Effector memory CD4-positive, alpha-beta T cell (primary cell): ENCODE results near the gene HOXA11.

Experiments
- DNase-seq, 3 donors: peaks; one replicate each; pipeline ENCODE4 v3.0.0-alpha.2; 2020
- H3K27ac ChIP-seq: 2 replicates; pipeline ENCODE4 v1.7.0; 2013; ENCODE audit warnings: mild to moderate bottlenecking, low read length, moderate library complexity; ENCODE audit not compliant: insufficient read depth, poor library complexity, severe bottlenecking
- H3K27me3 ChIP-seq: replicated peaks from 2 replicates; pipeline ENCODE4 v1.7.0; 2013; ENCODE audit warnings: mild to moderate bottlenecking, low read length; ENCODE audit not compliant: insufficient read depth, control insufficient read depth, poor library complexity, severe bottlenecking
- H3K36me3 ChIP-seq: 2 replicates; pipeline ENCODE4 v1.7.0; 2013; ENCODE audit warnings: mild to moderate bottlenecking, low read length, moderate library complexity; ENCODE audit not compliant: control insufficient read depth, insufficient read depth
- H3K4me1 ChIP-seq: 2 replicates; pipeline ENCODE4 v1.7.0; 2013; ENCODE audit warnings: low read length, mild to moderate bottlenecking; ENCODE audit not compliant: control insufficient read depth, insufficient read depth, poor library complexity, severe bottlenecking
- H3K4me3 ChIP-seq: 2 replicates; pipeline ENCODE4 v1.7.0; 2013; ENCODE audit warnings: low read length, low read depth, mild to moderate bottlenecking; ENCODE audit not compliant: insufficient read depth, poor library complexity, severe bottlenecking
- H3K9me3 ChIP-seq: 2 replicates; pipeline ENCODE4 v1.7.0; 2013; ENCODE audit warnings: mild to moderate bottlenecking, low read length, moderate library complexity; ENCODE audit not compliant: control insufficient read depth

Gene HOXA11

GRCh38 chr7:27143950-27144780, 40.9 kb downstream of the HOXA11 start:
- Histone ChIP-seq H3K27me3 (peaks cover 33% of the 10 kb centered on the region), H3K4me1 (peaks cover 4% of the 10 kb centered on the region), H3K9me3 (no peaks in the 10 kb centered on the region), H3K4me3 (no peak overlapping the region), H3K36me3 (no peaks in the 10 kb centered on the region), H3K27ac (no peak overlapping the region)
- DNase-seq = no peak

- peaks cover 24% of the 10 kb centered on the region for H3K27me3 ChIP-seq
- no peak within 1 kb of the TSS for H3K4me3 ChIP-seq
- peaks cover 4% of the 10 kb centered on the region for H3K4me1 ChIP-seq
- no peaks in the 10 kb centered on the region for H3K9me3 ChIP-seq
- no peak for DNase-seq
- H3K36me3 ChIP-seq = no peaks in the 10 kb centered on the region
- H3K27ac ChIP-seq = no peak within 1 kb of the TSS
Measured at GRCh38 chr7:27143023-27143949, 41.7 kb downstream of the HOXA11 start, which contains the start of gene HOXA5. HOXA5 (minus strand) TSS chr7:27143681; CDS start chr7:27143607, 74 bp downstream.

GRCh38 chr7:27142580-27143022, 42.4 kb downstream of the HOXA11 start:
- no peaks in the 10 kb centered on the region for H3K36me3 ChIP-seq
- H3K27me3 ChIP-seq = peaks cover 19% of the 10 kb centered on the region
- no peak overlapping the region for H3K4me3 ChIP-seq
- H3K9me3 ChIP-seq = no peaks in the 10 kb centered on the region
- H3K4me1 ChIP-seq = peaks cover 3% of the 10 kb centered on the region
- no peak for DNase-seq
- no peak overlapping the region for H3K27ac ChIP-seq

- Histone ChIP-seq H3K4me1 (no peaks in the 10 kb centered on the region), H3K4me3 (no peak overlapping the region), H3K27me3 (peaks cover 15% of the 10 kb centered on the region), H3K9me3 (no peaks in the 10 kb centered on the region), H3K36me3 (no peaks in the 10 kb centered on the region), H3K27ac (no peak overlapping the region)
- DNase-seq = no peak
Measured at GRCh38 chr7:27141923-27142579, 43.0 kb downstream of the HOXA11 start.

DNA sequence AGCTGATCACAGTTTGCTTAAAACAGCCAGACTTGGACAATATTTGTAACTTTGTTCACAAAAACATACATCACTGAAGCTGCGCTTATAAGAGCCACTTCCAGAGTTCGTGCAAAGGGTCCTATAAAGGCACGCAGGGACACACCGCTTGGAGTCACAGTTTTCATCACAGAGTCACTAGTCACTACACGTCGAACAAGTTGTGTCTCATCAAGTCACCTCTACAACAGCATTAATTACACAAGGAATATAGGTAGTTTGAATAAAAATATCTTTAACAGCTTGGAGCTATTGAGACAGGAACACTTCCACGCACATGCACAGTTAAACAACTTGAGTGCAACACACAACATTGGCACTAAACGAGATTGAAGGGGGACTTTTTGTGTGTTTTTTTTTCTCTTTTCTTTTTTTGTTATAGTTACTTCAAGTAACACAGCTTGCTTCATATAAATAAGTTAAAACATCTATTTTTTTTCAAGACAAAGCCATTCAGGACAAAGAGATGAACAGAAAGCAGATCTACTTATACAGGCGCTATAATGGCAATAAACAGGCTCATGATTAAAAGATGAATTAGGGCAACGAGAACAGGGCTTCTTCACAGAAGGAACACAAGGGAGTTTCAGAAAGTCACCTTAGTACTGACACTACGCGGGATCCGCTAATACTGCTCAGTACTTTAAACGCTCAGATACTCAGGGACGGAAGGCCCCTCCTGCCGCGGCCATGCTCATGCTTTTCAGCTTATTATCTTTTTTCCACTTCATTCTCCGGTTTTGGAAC, 43.7 kb downstream of the HOXA11 start:
- peaks cover 18% of the 10 kb centered on the region for H3K27me3 ChIP-seq
- H3K27ac ChIP-seq = no peak overlapping the region
- no peaks in the 10 kb centered on the region for H3K9me3 ChIP-seq
- DNase-seq = no peak
- H3K4me3 ChIP-seq = no peak overlapping the region
- H3K36me3 ChIP-seq = no peaks in the 10 kb centered on the region
- no peaks in the 10 kb centered on the region for H3K4me1 ChIP-seq

DNA sequence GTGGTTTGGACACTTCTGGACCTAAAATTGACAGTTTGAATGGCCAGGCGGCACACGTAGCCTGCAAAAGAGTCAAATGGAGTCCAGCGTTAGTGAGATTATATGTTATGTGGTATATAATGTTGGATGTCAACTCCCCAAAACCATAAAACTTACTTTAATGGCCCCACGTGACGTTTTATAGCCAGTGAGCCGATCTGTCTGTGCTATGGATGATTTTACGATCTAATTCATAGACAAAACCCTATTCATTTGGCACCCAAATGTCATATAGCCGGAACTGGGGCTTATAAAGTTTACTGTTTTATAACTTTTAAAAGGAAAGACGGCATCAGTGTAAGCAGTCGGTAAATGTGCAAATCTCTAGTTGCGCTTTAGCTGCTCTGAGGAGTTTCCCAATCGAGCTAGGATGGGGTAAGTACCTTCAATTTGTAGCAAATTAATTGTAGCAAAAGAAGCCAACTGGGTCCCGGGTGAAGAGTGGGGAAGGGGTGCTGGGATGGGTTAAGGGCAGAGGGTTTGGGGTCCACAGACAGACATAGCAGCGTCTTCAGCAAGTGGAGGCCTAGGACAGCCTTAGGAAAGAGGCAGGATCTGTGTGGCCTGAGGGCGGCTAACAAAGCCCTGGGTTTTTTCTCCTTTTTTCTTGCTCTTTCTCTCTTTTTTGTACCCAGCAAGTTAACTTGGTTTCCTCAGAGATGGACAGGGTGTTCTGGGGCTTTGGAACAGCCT, 44.7 kb downstream of the HOXA11 start:
- H3K27me3 ChIP-seq = peaks cover 18% of the 10 kb centered on the region

DNA sequence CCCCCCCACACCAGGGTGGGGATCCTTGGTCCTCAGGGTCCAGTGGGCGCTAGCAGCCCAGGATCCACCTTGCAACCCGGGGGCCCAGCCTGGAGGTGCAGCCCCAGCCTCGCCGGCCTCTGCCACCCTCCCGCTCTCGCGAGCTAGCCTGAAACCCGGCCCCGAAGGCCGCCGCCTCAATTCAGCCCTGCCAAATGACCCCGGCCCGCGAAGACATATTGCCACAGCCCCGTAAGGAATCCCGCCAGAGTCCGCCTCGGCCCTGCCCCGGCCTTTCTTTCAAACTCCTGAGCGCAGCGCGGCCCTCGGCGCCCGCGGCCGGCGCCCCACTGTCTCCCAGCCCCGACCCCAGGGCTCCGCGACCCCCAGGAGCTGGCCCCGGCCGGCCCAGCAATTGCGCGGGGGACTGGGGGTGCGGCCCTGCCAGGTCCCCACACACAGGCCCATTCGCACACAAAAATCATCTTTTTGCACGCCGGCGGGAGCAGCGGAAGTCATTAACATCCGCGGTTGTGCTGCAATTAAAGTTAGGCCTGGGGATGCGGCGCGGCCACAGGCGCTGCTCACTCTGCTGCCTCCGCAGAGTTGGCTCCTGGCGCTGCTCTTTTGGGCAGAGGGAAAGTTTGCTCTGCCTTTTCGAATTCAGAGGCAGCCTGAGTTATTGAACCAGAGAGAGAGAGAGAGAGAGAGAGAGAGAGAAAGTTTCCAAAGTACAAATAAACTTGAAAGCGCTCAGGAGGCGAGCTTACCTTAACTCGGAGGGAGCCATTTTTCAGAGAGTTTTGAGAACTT, 45.5 kb downstream of the HOXA11 start:
- no peak overlapping the region for H3K27ac ChIP-seq
- H3K27me3 ChIP-seq = peaks cover 18% of the 10 kb centered on the region
- H3K9me3 ChIP-seq = no peaks in the 10 kb centered on the region
- H3K36me3 ChIP-seq = no peaks in the 10 kb centered on the region
- H3K4me3 ChIP-seq = no peak overlapping the region
- no peaks in the 10 kb centered on the region for H3K4me1 ChIP-seq
- DNase-seq = no peak

More for the DNA sequence above, 44.7 kb downstream of the HOXA11 start:
- H3K27ac ChIP-seq = no peak overlapping the region
- H3K36me3 ChIP-seq = no peaks in the 10 kb centered on the region
- no peak overlapping the region for H3K4me3 ChIP-seq
- DNase-seq = no peak
- H3K4me1 ChIP-seq = no peaks in the 10 kb centered on the region
- no peaks in the 10 kb centered on the region for H3K9me3 ChIP-seq

DNA sequence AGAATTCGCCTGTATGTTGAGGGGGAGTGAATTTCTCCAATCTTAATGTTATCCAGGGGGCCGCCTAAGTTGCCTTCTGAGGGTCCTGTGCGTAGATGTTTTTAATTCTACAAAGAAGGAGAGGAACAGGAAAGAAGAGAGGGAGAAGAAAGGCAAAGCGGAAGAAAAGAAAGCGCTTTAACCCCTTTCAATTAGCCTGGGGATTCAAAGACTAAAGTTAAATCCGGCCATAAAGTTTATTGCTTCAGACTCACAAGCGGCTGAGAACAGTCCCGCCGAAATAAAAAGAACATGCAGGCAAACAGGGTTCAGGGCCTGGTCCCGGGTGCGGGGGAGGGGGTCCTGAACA, 46.1 kb downstream of the HOXA11 start:
- no peak for DNase-seq
- Histone ChIP-seq H3K9me3 (no peaks in the 10 kb centered on the region), H3K27me3 (peaks cover 15% of the 10 kb centered on the region), H3K36me3 (no peaks in the 10 kb centered on the region), H3K27ac (no peak overlapping the region), H3K4me1 (no peaks in the 10 kb centered on the region), H3K4me3 (no peak overlapping the region)
